ENCODE results near the gene SERP2. TPM values are rescaled to one million over a fixed set of nuclear protein-coding genes. Genes with fewer than 3 reads are reported as not detected.

Gene SERP2
- total RNA-seq, 1 experiment from 2014 or later: not detected

DNA sequence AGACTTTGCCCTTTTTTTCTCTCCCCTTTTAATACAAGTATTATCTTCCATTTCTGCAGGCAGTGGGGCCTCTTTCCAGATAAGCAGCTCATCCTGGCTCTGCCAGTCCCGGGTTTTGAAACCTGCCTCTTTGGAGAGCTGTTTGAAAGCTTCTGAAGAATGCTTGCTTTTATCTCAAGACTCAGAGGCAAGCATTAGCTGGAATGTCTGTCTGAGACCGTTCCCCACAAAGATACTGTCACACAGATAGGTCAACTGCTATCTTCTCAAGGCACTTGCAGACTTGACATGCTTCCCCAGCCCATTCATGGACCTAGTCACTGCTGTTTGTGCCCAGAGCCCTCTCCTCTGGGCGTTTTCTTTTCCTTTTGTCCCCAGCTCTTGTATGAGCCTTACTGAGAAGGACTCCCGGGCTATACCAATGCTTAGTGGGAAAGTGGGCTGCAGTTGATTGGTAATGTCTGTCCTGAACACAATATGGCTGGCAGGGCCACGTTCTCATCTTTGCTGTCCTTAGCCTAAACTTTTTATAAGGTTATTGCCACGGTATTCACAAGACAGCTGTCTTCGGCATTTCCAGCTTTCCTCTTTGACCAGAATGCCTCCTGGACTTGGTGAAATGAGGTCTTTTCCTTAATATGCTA, 13.4 kb downstream of the SERP2 start:
- POLR2A ChIA-PET: interaction anchor here (1.4 kb wide), 1 partner anchor 43 kb away, joined by 4 read pairs; no protein-coding TSS in a partner anchor
- Histone ChIP-seq H3K4me3 (replicated peaks in 1 of 2; ENCODE audit: low read depth in 1 of 2, low read length in 2 of 2) (no peak overlapping the region), H3K4me1 (ENCODE audit: control insufficient read depth in 1 of 2, insufficient read depth in 2 of 2, low read length in 2 of 2) (no peaks in the 10 kb centered on the region), H3K9me2 (ENCODE audit: insufficient read depth) (no peaks in the 10 kb centered on the region; the same call in 1 of the 2 replicates), H3K9me3 (ENCODE audit: control insufficient read depth in 1 of 2, insufficient read depth in 1 of 2, low read depth in 1 of 2, low read length in 2 of 2) (no peaks in the 10 kb centered on the region), H3K27ac (ENCODE audit: low read depth, low read length) (no peak overlapping the region), H3K4me2 (ENCODE audit: low read length) (no peak overlapping the region), H3K36me3 (ENCODE audit: control insufficient read depth in 1 of 2, insufficient read depth in 2 of 2, low read length in 2 of 2) (no peaks in the 10 kb centered on the region), H3K79me2 (ENCODE audit: insufficient read depth, low read length) (no peaks in the 10 kb centered on the region), H3K27me3 (ENCODE audit: insufficient read depth, low read length) (no peaks in the 10 kb centered on the region), H3K9ac (ENCODE audit: low read length) (no peak overlapping the region), H4K20me1 (ENCODE audit: insufficient read depth) (no peaks in the 10 kb centered on the region), H2AFZ (ENCODE audit: low read depth, low read length, poor library complexity, severe bottlenecking) (no peak overlapping the region)
- RAD21 ChIA-PET (ENCODE audit: low non-redundant PET in 1 of 2, low total read pairs in 2 of 2, uncharacterized antibody in 2 of 2, unreplicated experiment in 2 of 2): no interaction called here
- TF ChIP-seq SRF (IDR thresholded peaks at IDR 0.05; ENCODE audit: low read depth) (no peak), CEBPB (IDR thresholded peaks at IDR 0.05; ENCODE audit: low read depth) (no peak), FOSL1 (IDR thresholded peaks at IDR 0.05; ENCODE audit: low read depth) (no peak), YY1 (IDR thresholded peaks at IDR 0.05; ENCODE audit: extremely low read depth, insufficient replicate concordance, low read depth, low read length) (no peak), CBX3 (IDR thresholded peaks at IDR 0.05; ENCODE audit: low read depth) (no peak)
- TF ChIP-seq, protein P1, sequence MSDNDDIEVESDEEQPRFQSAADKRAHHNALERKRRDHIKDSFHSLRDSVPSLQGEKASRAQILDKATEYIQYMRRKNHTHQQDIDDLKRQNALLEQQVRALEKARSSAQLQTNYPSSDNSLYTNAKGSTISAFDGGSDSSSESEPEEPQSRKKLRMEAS (IDR thresholded peaks at IDR 0.05): no peak
- TF ChIP-seq, protein P2, sequence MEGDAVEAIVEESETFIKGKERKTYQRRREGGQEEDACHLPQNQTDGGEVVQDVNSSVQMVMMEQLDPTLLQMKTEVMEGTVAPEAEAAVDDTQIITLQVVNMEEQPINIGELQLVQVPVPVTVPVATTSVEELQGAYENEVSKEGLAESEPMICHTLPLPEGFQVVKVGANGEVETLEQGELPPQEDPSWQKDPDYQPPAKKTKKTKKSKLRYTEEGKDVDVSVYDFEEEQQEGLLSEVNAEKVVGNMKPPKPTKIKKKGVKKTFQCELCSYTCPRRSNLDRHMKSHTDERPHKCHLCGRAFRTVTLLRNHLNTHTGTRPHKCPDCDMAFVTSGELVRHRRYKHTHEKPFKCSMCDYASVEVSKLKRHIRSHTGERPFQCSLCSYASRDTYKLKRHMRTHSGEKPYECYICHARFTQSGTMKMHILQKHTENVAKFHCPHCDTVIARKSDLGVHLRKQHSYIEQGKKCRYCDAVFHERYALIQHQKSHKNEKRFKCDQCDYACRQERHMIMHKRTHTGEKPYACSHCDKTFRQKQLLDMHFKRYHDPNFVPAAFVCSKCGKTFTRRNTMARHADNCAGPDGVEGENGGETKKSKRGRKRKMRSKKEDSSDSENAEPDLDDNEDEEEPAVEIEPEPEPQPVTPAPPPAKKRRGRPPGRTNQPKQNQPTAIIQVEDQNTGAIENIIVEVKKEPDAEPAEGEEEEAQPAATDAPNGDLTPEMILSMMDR (IDR thresholded peaks at IDR 0.05 in 2 of 3, conservative IDR thresholded peaks at IDR 0.05 in 1 of 3; ENCODE audit: borderline replicate concordance in 1 of 3, insufficient read depth in 1 of 3, low read depth in 2 of 3, low read length in 2 of 3): no peak
- no TSS peak for BruUV-seq (replicated peaks)
- intact Hi-C loops (cut with micrococcal nuclease): no loop called here
- no peak for DNase-seq (ENCODE audit: low read depth, low spot score)
- CTCF ChIA-PET: no interaction called here
- no peak for ATAC-seq

Data from HCT116 (cell line).